Loucy (cell line): Measurements from ENCODE around the gene DNMT1.

Source experiments
- H2AFZ ChIP-seq: fragments of 200-600 bp; sonication (generic); 2 replicates; pipeline ENCODE4 v1.6.0; 2016; ENCODE audit warnings: antibody characterized with exemption, mild to moderate bottlenecking, low read length, moderate library complexity
- H3F3A ChIP-seq: fragments of 200-600 bp; 2 replicates; pipeline ENCODE4 v1.6.0; 2016; ENCODE audit warnings: antibody characterized with exemption, low read depth, mild to moderate bottlenecking
- H3K27me3 ChIP-seq: fragments of 200-600 bp; sonication (generic); 2 replicates; pipeline ENCODE4 v1.6.1; 2014; ENCODE audit warnings: low read length, mild to moderate bottlenecking; ENCODE audit not compliant: insufficient read depth, poor library complexity, severe bottlenecking
- H3K36me3 ChIP-seq: fragments of 200-600 bp; sonication (generic); 2 replicates; pipeline ENCODE4 v1.6.1; 2016; ENCODE audit warnings: low read length; ENCODE audit not compliant: insufficient read depth
- H3K4me1 ChIP-seq: fragments of 200-600 bp; sonication (generic); 2 replicates; pipeline ENCODE4 v1.5.1; 2014; ENCODE audit warnings: low read length, mild to moderate bottlenecking; ENCODE audit not compliant: insufficient read depth, poor library complexity, severe bottlenecking
- H3K4me2 ChIP-seq: fragments of 200-600 bp; sonication (generic); 2 replicates; pipeline ENCODE4 v1.6.0; 2014; ENCODE audit warnings: antibody characterized with exemption, low read length, low read depth, mild to moderate bottlenecking; ENCODE audit not compliant: poor library complexity, severe bottlenecking
- H3K4me3 ChIP-seq: fragments of 200-600 bp; sonication (generic); 2 replicates; pipeline ENCODE4 v1.5.1; 2014; ENCODE audit warnings: low read length, mild to moderate bottlenecking, mixed read lengths; ENCODE audit not compliant: poor library complexity, severe bottlenecking
- H3K79me2 ChIP-seq: fragments of 200-600 bp; sonication (generic); 2 replicates; pipeline ENCODE4 v1.6.1; 2014; ENCODE audit warnings: low read length; ENCODE audit not compliant: insufficient read depth
- H3K9ac ChIP-seq: fragments of 200-600 bp; sonication (generic); 2 replicates; pipeline ENCODE4 v1.6.0; 2014; ENCODE audit warnings: mild to moderate bottlenecking, low read depth, low read length, moderate library complexity; ENCODE audit not compliant: poor library complexity, severe bottlenecking
- H3K9me2 ChIP-seq: fragments of 200-600 bp; sonication (generic); replicated peaks from 2 replicates; pipeline ENCODE4 v1.6.1; 2016; ENCODE audit warnings: low read depth, low read length, mixed read lengths
- H3K9me3 ChIP-seq: fragments of 200-600 bp; sonication (generic); 2 replicates; pipeline ENCODE4 v1.6.1; 2014; ENCODE audit warnings: mild to moderate bottlenecking, antibody characterized with exemption, low read length, low read depth; ENCODE audit not compliant: insufficient read depth
- H4K20me1 ChIP-seq: fragments of 200-600 bp; sonication (generic); 2 replicates; pipeline ENCODE4 v1.6.0; 2014; ENCODE audit warnings: antibody characterized with exemption, low read length, mild to moderate bottlenecking; ENCODE audit not compliant: insufficient read depth, poor library complexity, severe bottlenecking
- EZH2phosphoT487 ChIP-seq: fragments of 200-600 bp; IDR thresholded peaks from 2 replicates; pipeline ENCODE4 v1.6.1; 2018; ENCODE audit warnings: antibody characterized with exemption, mild to moderate bottlenecking, moderate library complexity, borderline replicate concordance
- TF ChIP-seq, protein P1 (sequence below): fragments of 200-600 bp; sonication (generic); conservative IDR thresholded peaks from 2 replicates; pipeline ENCODE4 v1.5.1; 2014; ENCODE audit warnings: mild to moderate bottlenecking, antibody characterized with exemption, low read length

Gene DNMT1

DNA sequence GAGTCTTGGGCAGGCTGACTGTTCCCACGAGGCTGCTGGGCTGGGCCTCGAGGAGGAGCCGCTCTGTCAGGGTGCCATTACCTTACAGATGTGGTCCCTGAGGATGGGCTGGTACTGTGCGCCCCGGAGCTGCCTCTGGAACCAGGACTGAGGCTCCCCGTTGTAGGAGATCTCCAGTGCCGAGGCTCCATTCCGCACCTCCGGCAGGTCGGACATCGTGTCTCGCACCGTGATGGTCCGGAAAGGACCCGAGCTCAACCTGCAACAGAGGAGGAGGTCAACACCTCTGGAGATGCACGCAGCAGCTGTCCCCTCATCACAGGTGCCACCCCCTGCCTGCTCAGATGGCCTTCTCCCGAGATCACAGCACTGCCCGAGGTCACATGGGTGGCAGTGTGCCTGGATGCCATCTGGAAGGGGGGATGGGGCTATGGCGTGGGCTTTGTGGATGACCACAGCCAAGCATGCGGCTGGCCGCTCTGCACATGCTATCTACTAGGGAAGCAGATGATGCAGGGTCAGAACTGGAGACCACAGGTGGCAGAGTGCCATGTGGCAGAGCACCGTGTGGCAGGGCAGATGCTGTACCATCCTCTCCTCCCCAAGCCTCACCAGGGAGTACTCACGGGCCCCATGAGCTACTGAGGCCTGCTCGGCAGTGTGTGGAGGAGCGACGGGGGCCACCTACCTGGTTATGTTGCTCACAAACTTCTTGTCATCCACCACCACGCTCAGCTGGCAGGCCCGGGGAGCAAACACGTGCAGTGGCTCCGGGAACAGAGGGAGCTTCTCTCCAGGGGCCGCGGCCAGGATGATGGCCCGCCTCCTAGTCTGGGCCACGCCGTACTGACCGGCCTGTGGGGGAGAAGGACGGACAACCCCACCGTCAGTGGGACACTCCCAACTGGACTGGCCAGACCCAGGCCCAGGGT, 56.7 kb downstream of the DNMT1 start:
- Histone ChIP-seq H3K79me2 (no peaks in the 10 kb centered on the region), H3K27me3 (no peaks in the 10 kb centered on the region), H3K4me3 (no peak overlapping the region), H4K20me1 (no peaks in the 10 kb centered on the region), H3K4me1 (no peaks in the 10 kb centered on the region), H3K36me3 (peaks cover 91% of the 10 kb centered on the region), H3K9me3 (no peaks in the 10 kb centered on the region), H3F3A (no peaks in the 10 kb centered on the region), H3K9ac (no peak overlapping the region), H2AFZ (no peak overlapping the region), H3K9me2 (no peaks in the 10 kb centered on the region), H3K4me2 (no peak overlapping the region)
- TF ChIP-seq, protein P1, sequence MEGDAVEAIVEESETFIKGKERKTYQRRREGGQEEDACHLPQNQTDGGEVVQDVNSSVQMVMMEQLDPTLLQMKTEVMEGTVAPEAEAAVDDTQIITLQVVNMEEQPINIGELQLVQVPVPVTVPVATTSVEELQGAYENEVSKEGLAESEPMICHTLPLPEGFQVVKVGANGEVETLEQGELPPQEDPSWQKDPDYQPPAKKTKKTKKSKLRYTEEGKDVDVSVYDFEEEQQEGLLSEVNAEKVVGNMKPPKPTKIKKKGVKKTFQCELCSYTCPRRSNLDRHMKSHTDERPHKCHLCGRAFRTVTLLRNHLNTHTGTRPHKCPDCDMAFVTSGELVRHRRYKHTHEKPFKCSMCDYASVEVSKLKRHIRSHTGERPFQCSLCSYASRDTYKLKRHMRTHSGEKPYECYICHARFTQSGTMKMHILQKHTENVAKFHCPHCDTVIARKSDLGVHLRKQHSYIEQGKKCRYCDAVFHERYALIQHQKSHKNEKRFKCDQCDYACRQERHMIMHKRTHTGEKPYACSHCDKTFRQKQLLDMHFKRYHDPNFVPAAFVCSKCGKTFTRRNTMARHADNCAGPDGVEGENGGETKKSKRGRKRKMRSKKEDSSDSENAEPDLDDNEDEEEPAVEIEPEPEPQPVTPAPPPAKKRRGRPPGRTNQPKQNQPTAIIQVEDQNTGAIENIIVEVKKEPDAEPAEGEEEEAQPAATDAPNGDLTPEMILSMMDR, result no peak
- no peak for TF ChIP-seq EZH2phosphoT487

- TF ChIP-seq, protein P1, result no peak
- TF ChIP-seq EZH2phosphoT487, result no peak
- H3K27me3 ChIP-seq, result no peaks in the 10 kb centered on the region
- no peaks in the 10 kb centered on the region for H3K9me3 ChIP-seq
- H3K9me2 ChIP-seq, result no peaks in the 10 kb centered on the region
- H3K36me3 ChIP-seq, result peaks cover 91% of the 10 kb centered on the region
- no peak overlapping the region for H3K4me3 ChIP-seq
- H3K4me2 ChIP-seq, result no peak overlapping the region
- no peak overlapping the region for H3K9ac ChIP-seq
- H4K20me1 ChIP-seq, result no peaks in the 10 kb centered on the region
- no peaks in the 10 kb centered on the region for H3K79me2 ChIP-seq
- no peak overlapping the region for H2AFZ ChIP-seq
- no peaks in the 10 kb centered on the region for H3F3A ChIP-seq
- H3K4me1 ChIP-seq, result no peaks in the 10 kb centered on the region
Observed at GRCh38 chr19:10136936-10137335, 57.8 kb downstream of the DNMT1 start.

DNA sequence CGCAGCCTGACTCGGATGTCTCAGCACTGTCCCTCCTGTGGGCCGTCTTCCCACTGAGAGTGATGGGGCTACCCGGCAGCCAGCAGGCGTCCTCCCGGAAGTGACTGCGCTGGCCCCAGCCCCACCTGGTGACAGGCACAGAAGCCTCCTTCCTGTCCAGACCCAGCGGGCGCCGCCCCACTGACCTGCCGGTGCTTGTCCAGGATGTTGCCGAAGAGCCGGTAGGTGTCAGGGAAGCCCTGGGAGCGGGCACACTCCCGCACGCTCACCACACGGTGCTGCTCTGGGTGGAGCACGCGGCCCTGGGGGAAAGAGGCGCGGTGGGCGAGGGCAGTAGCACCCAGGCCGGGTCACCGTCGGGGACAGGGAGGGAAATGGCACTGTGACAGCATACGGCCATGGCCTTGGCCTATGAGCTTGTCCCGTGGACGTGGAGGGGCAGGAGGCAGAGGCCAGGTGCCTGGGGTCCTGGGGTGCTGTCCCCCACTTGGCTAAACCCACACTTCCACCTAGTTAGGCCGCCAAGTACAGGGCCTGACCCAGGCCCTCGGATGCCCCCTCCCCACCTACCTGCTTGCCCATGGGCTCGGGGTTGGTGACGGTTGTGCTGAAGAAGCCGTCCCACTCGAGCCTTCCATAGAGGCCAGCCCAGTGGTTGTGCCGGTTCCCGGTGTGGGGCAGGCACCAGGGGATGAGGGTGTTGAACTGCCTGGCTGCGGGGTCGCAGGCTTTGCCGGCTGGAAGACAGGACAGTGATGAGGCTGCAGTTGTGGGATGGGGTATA, 59.0 kb downstream of the DNMT1 start:
- Histone ChIP-seq H3K27me3 (no peaks in the 10 kb centered on the region), H3K9ac (no peak overlapping the region), H3K36me3 (peaks cover 86% of the 10 kb centered on the region), H3K4me1 (no peaks in the 10 kb centered on the region), H3K4me3 (no peak overlapping the region), H3K9me2 (no peaks in the 10 kb centered on the region), H4K20me1 (no peaks in the 10 kb centered on the region), H3K4me2 (no peak overlapping the region), H3K79me2 (no peaks in the 10 kb centered on the region), H3K9me3 (no peaks in the 10 kb centered on the region), H3F3A (no peaks in the 10 kb centered on the region), H2AFZ (no peak overlapping the region)
- TF ChIP-seq EZH2phosphoT487, result no peak
- TF ChIP-seq, protein P1, result no peak
